K562 treated with DMSO at 1 percent for 24 hours (cell line): Measurements from ENCODE around the gene AGPAT3. TPM values are rescaled to one million over a fixed set of nuclear protein-coding genes. Genes with fewer than 3 reads are reported as not detected.

Experiments
- total RNA-seq: library from RNA; unstranded; fragments of 300-600 nt; gene quantifications from 2 replicates; pipeline ENCODE4 v1.2.3, GENCODE V29; 2022; ENCODE audit warnings: low read depth; ENCODE audit not compliant: insufficient read depth

The AGPAT3 gene
- total RNA-seq, result 51.0 and 51.8 TPM in 2 replicates

GRCh38 chr21:43864962-43865539, at the start of gene AGPAT3:
Gene AGPAT3 (plus strand): TSS chr21:43865223. CDS start chr21:43959682, 94,459 bp downstream.

GRCh38 chr21:44011579-44012473, 146.8 kb downstream of the AGPAT3 start, which contains the start of gene TRAPPC10:
Gene TRAPPC10 (plus strand): TSS chr21:44012309. CDS start chr21:44012494, 185 bp downstream.

Other genes starting within 250 kb of the AGPAT3 start
- 0.29 TPM in 1 of 2 replicates, not detected in the other for gene HSF2BP, start 205.7 kb upstream of the AGPAT3 start, total RNA-seq
- gene RRP1B, start 205.7 kb upstream of the AGPAT3 start, total RNA-seq, result 24.4 and 27.0 TPM in 2 replicates
- gene PDXK, start 146.1 kb upstream of the AGPAT3 start, total RNA-seq, result 71.4 and 82.4 TPM in 2 replicates
- gene CSTB, start 88.9 kb upstream of the AGPAT3 start, total RNA-seq, result 53.5 and 56.9 TPM in 2 replicates
- 24.6 and 26.5 TPM in 2 replicates for gene RRP1, start 75.6 kb upstream of the AGPAT3 start, total RNA-seq
- 19.1 and 20.2 TPM in 2 replicates for gene TRAPPC10, start 147.1 kb downstream of the AGPAT3 start, total RNA-seq
- 16.8 and 18.8 TPM in 2 replicates for gene PWP2, start 242.2 kb downstream of the AGPAT3 start, total RNA-seq